Lower leg skin (tissue), 4 donors: ENCODE results near the gene FLNA. TPM values are rescaled to one million over a fixed set of nuclear protein-coding genes. Genes with fewer than 3 reads are reported as not detected.
A peak's percentile ranks its signal among the peaks of the same experiment; 100 is the strongest.

Experiments
- DNase-seq, 2 donors: peaks; one replicate each; pipeline ENCODE4 v3.0.0-alpha.2; 2019; ENCODE audit warnings: low spot score in 2 of 2
- H3K4me3 ChIP-seq: fragments of 200-600 bp; sonication (generic); 2 replicates; pipeline ENCODE4 v1.5.1; 2017; ENCODE audit warnings: mild to moderate bottlenecking, low read depth; ENCODE audit not compliant: poor library complexity, severe bottlenecking
- CTCF ChIP-seq, 3 donors: fragments of 450-650 bp; IDR thresholded peaks; one replicate each; pipeline ENCODE4 v1.5.1; 2016; ENCODE audit warnings: antibody characterized with exemption in 3 of 3, mild to moderate bottlenecking in 3 of 3, moderate library complexity in 2 of 3
- POLR2A ChIP-seq, 2 donors: fragments of 450-650 bp; IDR thresholded peaks; one replicate each; pipeline ENCODE4 v1.6.1; 2016 to 2017; ENCODE audit warnings: antibody characterized with exemption in 2 of 2, mild to moderate bottlenecking in 1 of 2, moderate library complexity in 1 of 2
- WGBS, 2 donors: methylation state at CpG; one replicate each; pipeline ENCODE4 v1.1.5; 2018; 5-methylcytosine and 5-hydroxymethylcytosine counted together
- intact Hi-C: fragments of 100-400 bp; cut with DNase I; formaldehyde crosslinking; loops from one replicate; pipeline ENCODE4 v1.15.0; 2023; ENCODE audit warnings: low total_unique reads
- total RNA-seq, 4 donors: library from RNA; depleted of rRNA; stranded (reverse); fragments of >200 nt; gene quantifications; one replicate each; pipeline ENCODE4 v1.1.0, GENCODE V29; 2016

FLNA gene
- total RNA-seq, 4 donors from 2014 or later = 278 to 636 (median 365) TPM

GRCh38 chrX:154383359-154384283 is 9.2 kb upstream of the FLNA start:
- H3K4me3 ChIP-seq = no peak overlapping the region
- TF ChIP-seq CTCF (IDR thresholded peaks at IDR 0.05) (no peak), POLR2A (IDR thresholded peaks at IDR 0.05) (no peak)
- 74 to 81% methylated on average over 11 to 14 of the region's 14 CpGs for WGBS, 2 donors
- intact Hi-C loops = no loop called here
- DNase-seq = no peak

DNA sequence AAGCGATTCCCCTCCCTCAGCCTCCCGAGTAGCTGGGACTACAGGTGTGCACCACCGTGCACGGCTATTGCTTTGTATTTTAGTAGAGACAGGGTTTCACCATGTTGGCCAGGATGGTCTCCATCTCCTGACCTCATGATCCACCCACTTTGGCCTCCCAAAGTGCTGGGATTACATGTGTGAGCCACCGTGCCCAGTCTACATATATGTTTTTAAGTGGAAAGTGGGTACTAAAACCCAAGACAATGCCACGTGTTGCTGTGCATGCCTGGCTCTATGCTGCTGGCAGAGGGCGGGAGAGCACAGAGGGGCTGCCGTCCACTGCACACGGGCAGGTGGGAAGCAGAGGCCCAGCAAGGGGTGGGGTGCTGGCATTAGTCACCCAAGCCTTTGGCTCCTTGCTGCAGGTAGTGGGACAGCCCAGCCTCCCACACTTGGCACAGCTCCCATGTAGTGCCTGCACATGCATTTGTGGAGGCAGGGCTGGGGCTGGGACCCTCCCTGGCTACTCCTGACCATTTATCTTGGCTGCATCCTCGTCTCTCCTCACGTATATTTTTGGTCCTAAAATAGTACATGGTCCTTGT is 8.1 kb upstream of the FLNA start:
- TF ChIP-seq CTCF (IDR thresholded peaks at IDR 0.05) (no peak), POLR2A (IDR thresholded peaks at IDR 0.05) (no peak)
- H3K4me3 ChIP-seq = no peak overlapping the region
- no peak for DNase-seq
- 75 to 82% methylated on average over 8 to 11 of the region's 11 CpGs for WGBS, 2 donors
- intact Hi-C loops = no loop called here

DNA sequence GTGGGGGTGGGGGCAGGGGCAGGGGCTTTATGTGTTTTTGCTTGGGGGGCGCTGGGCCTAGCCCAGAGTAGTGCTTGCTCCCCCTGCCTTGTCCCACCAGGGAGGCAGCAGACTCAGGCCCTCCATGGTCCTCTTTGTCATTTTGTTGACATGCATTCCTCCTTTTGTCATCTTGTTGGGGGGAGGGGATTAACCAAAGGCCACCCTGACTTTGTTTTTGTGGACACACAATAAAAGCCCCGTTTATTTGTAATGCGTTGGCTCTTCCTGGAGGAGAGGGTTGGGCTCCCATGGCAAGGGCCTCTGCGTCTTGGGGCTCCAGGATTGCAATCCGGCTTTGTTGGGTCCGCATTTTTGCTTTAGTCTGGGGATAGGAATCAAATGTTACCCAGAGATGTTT is 6.8 kb upstream of the FLNA start:
- DNase-seq = no peak
- intact Hi-C loops = no loop called here
- TF ChIP-seq POLR2A (IDR thresholded peaks at IDR 0.05) (no peak), CTCF (IDR thresholded peaks at IDR 0.05) (no peak)
- WGBS, 2 donors = 70 to 74% methylated on average over 5 to 6 of the region's 6 CpGs
- H3K4me3 ChIP-seq = no peak overlapping the region

GRCh38 chrX:154380787-154381186 is 6.4 kb upstream of the FLNA start:
- intact Hi-C loops = no loop called here
- H3K4me3 ChIP-seq = no peak overlapping the region
- no peak for TF ChIP-seq POLR2A (IDR thresholded peaks at IDR 0.05)
- TF ChIP-seq CTCF (IDR thresholded peaks at IDR 0.05) = no peak
- WGBS, 2 donors = 74 to 79% methylated on average over 14 of the region's 14 CpGs
- DNase-seq = no peak

GRCh38 chrX:154380153-154380552 is 5.7 kb upstream of the FLNA start:
- intact Hi-C loops = no loop called here
- peak overlapping the region; percentile 66 for H3K4me3 ChIP-seq
- no peak for TF ChIP-seq CTCF (IDR thresholded peaks at IDR 0.05)
- no peak for TF ChIP-seq POLR2A (IDR thresholded peaks at IDR 0.05)
- WGBS, 2 donors = 49 to 66% methylated on average over 6 to 13 of the region's 13 CpGs
- DNase-seq = no peak
